Smooth muscle cell (in vitro differentiated cells): ENCODE data around the gene ALDH3B1. TPM values are rescaled to one million over a fixed set of nuclear protein-coding genes. Genes with fewer than 3 reads are reported as not detected.

ENCODE experiments used
- DNase-seq: peaks from one replicate; lab custom pipeline; 2025; ENCODE audit not compliant: unreplicated experiment; lab: John Stamatoyannopoulos, UW
- H2AFZ ChIP-seq: fragments of 200-600 bp; sonication (generic); 2 replicates; pipeline ENCODE4 v1.6.0; 2016; ENCODE audit warnings: antibody characterized with exemption, low read depth, mild to moderate bottlenecking
- H3F3A ChIP-seq: fragments of 200-600 bp; sonication (generic); 2 replicates; pipeline ENCODE4 v1.6.0; 2017; ENCODE audit warnings: antibody characterized with exemption, low read depth
- H3K27ac ChIP-seq: fragments of 200-600 bp; sonication (generic); 2 replicates; pipeline ENCODE4 v1.5.1; 2016; ENCODE audit warnings: low read depth, mild to moderate bottlenecking
- H3K27me3 ChIP-seq: fragments of 200-600 bp; sonication (generic); 2 replicates; pipeline ENCODE4 v1.6.1; 2016; ENCODE audit warnings: low read depth, mild to moderate bottlenecking
- H3K36me3 ChIP-seq: fragments of 200-600 bp; sonication (generic); 2 replicates; pipeline ENCODE4 v1.5.1; 2016; ENCODE audit warnings: low read depth
- H3K4me1 ChIP-seq: fragments of 200-600 bp; sonication (generic); 2 replicates; pipeline ENCODE4 v1.5.1; 2016; ENCODE audit warnings: low read depth
- H3K4me2 ChIP-seq: fragments of 200-600 bp; sonication (generic); 2 replicates; pipeline ENCODE4 v1.6.0; 2016; ENCODE audit warnings: mild to moderate bottlenecking
- H3K4me3 ChIP-seq: fragments of 200-600 bp; sonication (generic); 2 replicates; pipeline ENCODE4 v1.5.1; 2016; ENCODE audit warnings: mild to moderate bottlenecking
- H3K79me2 ChIP-seq: fragments of 200-600 bp; sonication (generic); 2 replicates; pipeline ENCODE4 v1.6.0; 2016; ENCODE audit warnings: low read depth, mild to moderate bottlenecking
- H3K9ac ChIP-seq: fragments of 200-600 bp; sonication (generic); 2 replicates; pipeline ENCODE4 v1.6.0; 2016; ENCODE audit warnings: low read depth
- H3K9me3 ChIP-seq: fragments of 200-600 bp; sonication (generic); replicated peaks from 2 replicates; pipeline ENCODE4 v1.5.1; 2016; ENCODE audit warnings: low read depth
- H4K20me1 ChIP-seq: fragments of 200-600 bp; sonication (generic); 2 replicates; pipeline ENCODE4 v1.6.0; 2016; ENCODE audit warnings: low read depth
- WGBS: methylation state at CpG from one replicate; pipeline ENCODE4 v1.1.7; 2016; ENCODE audit warnings: low lambda C conversion rate; 5-methylcytosine and 5-hydroxymethylcytosine counted together
- microRNA-seq: library from miRNA; unstranded; fragments of <30 nt; microRNA quantifications from one replicate; pipeline ENCODE4, GENCODE V29; 2016; ENCODE audit warnings: borderline number of aligned reads
- polyA plus RNA-seq: library from polyadenylated mRNA; unstranded; fragments of >200 nt; fragmentation: Nextera tagmentation; extraction: Ambion mirVana; gene quantifications from 2 replicates; pipeline ENCODE4 v1.2.1, GENCODE V29; 2016
- small RNA-seq: library from RNA; depleted of rRNA; stranded (forward); fragments of <200 nt; gene quantifications from one replicate; pipeline ENCODE3, GENCODE V24; 2014
- total RNA-seq: library from RNA; depleted of rRNA; stranded (reverse); fragments of >200 nt; gene quantifications from 2 replicates; pipeline ENCODE4 v1.2.3, GENCODE V29; 2014
- TF ChIP-seq, protein P1 (sequence below): fragments of 200-600 bp; sonication (generic); IDR thresholded peaks from 2 replicates; pipeline ENCODE4 v1.5.1; 2017; ENCODE audit warnings: borderline replicate concordance, mild to moderate bottlenecking, antibody characterized with exemption; ENCODE audit not compliant: insufficient read depth, poor library complexity, severe bottlenecking

The ALDH3B1 gene
- total and polyA plus RNA-seq, 2 experiments from 2014 or later, result 8.8 to 9.9 TPM

- DNase-seq, result no peak
- Histone ChIP-seq H3K27me3 (no peaks in the 10 kb centered on the region), H3K36me3 (peaks cover 6% of the 10 kb centered on the region), H3F3A (no peaks in the 10 kb centered on the region), H3K9me3 (no peaks in the 10 kb centered on the region), H3K79me2 (no peaks in the 10 kb centered on the region), H3K4me3 (no peak overlapping the region), H3K4me2 (no peak overlapping the region), H3K4me1 (no peaks in the 10 kb centered on the region), H3K27ac (no peak overlapping the region), H4K20me1 (peaks cover 7% of the 10 kb centered on the region), H3K9ac (no peak overlapping the region), H2AFZ (no peak overlapping the region)
- TF ChIP-seq, protein P1, sequence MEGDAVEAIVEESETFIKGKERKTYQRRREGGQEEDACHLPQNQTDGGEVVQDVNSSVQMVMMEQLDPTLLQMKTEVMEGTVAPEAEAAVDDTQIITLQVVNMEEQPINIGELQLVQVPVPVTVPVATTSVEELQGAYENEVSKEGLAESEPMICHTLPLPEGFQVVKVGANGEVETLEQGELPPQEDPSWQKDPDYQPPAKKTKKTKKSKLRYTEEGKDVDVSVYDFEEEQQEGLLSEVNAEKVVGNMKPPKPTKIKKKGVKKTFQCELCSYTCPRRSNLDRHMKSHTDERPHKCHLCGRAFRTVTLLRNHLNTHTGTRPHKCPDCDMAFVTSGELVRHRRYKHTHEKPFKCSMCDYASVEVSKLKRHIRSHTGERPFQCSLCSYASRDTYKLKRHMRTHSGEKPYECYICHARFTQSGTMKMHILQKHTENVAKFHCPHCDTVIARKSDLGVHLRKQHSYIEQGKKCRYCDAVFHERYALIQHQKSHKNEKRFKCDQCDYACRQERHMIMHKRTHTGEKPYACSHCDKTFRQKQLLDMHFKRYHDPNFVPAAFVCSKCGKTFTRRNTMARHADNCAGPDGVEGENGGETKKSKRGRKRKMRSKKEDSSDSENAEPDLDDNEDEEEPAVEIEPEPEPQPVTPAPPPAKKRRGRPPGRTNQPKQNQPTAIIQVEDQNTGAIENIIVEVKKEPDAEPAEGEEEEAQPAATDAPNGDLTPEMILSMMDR, result no peak
- WGBS, result 97% methylated on average over 10 of the region's 10 CpGs
Measured at GRCh38 chr11:68074584-68075352, 64.6 kb downstream of the ALDH3B1 start.

DNA sequence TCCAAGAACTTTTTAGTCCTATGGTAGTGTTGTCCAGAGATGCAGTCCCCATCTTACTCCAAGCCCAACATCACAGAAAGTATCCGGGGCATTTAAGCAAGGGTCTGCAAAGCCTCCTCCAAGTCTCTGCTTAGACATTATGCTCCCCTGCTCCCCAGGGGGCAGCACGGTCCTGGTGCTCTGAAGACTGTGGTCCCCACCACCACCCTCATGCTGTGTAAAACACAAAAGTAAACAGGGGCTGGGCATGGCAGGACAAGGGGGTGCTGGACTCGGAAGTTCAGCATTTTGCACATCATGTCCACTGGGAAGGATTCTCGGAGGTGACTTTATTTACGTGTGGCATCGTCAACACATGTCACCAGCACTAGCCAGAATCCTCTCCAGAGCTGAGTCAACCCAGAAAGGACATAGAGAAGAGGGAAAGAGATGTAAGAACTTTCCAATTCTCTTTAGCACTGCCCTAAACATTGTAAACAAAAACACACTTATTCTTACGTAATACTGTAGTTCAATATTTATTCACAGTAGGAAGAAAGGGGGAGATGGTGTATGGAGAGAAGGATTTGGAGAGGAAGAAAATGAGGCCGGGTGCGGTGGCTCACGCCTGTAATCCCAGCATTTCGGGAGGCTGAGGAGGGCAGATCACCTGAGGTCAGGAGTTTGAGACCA lies 66.4 kb downstream of the ALDH3B1 start:
- no peaks in the 10 kb centered on the region for H3K79me2 ChIP-seq
- H3K4me3 ChIP-seq, result no peak overlapping the region
- no peak for DNase-seq
- H3K4me2 ChIP-seq, result no peak overlapping the region
- no peaks in the 10 kb centered on the region for H3K36me3 ChIP-seq
- H3K4me1 ChIP-seq, result no peaks in the 10 kb centered on the region
- H3K27me3 ChIP-seq, result no peaks in the 10 kb centered on the region
- TF ChIP-seq, protein P1, result no peak
- no peak overlapping the region for H3K27ac ChIP-seq
- WGBS, result 87% methylated on average over 11 of the region's 11 CpGs
- no peaks in the 10 kb centered on the region for H3F3A ChIP-seq
- no peak overlapping the region for H3K9ac ChIP-seq
- H3K9me3 ChIP-seq, result no peaks in the 10 kb centered on the region
- H4K20me1 ChIP-seq, result peaks cover 14% of the 10 kb centered on the region
- no peak overlapping the region for H2AFZ ChIP-seq

DNA sequence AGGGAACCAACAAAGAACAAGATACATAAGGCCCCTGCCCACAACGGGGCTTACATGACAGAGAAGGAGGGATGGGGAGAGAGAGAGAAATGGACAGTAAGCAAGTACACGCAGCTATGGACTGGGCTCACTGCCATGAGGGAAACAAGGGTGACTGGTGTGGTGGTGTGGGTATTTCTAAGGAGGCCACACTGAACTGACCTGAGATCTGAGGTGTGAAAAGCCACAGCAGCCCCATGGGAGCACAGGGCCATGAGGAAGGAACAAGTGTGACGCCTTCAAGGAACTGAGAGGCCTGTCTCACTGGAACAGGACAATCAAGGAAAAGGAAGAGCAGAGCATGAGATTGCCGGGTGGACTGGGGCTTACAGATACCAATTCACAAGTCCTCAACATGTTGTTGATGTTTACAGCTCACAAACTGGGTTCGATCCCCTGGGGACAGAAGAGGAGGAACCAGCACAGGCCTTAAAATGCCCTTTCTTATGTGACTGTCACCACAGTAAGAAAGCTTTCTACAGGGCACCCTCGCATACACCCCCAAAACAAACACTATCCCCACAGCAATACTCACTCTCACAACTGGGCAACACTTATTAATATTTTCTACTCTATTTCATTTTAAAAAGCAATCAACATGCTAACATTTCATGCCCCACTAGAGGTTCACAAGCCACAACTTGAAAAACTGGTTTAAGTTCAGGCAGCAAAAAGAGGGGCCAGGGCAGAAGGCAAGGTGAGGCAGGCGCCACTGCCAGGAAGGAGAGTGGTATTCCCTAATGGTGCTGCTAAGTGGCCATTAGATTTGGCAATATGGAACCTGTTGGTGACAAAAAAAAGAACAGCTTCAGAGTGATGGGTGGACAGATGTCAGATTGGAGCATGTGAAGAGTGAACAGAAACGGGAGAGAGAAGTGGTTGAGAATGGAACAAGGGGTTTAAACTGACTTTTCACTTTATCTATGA lies 67.8 kb downstream of the ALDH3B1 start:
- H3K36me3 ChIP-seq, result no peaks in the 10 kb centered on the region
- no peaks in the 10 kb centered on the region for H3K27me3 ChIP-seq
- no peak overlapping the region for H3K4me2 ChIP-seq
- no peak overlapping the region for H3K9ac ChIP-seq
- H3K79me2 ChIP-seq, result no peaks in the 10 kb centered on the region
- H2AFZ ChIP-seq, result no peak overlapping the region
- TF ChIP-seq, protein P1, result no peak
- no peak overlapping the region for H3K4me3 ChIP-seq
- no peaks in the 10 kb centered on the region for H3K9me3 ChIP-seq
- H3F3A ChIP-seq, result no peaks in the 10 kb centered on the region
- H4K20me1 ChIP-seq, result peaks cover 23% of the 10 kb centered on the region
- 91% methylated on average over 8 of the region's 8 CpGs for WGBS
- no peaks in the 10 kb centered on the region for H3K4me1 ChIP-seq
- no peak overlapping the region for H3K27ac ChIP-seq
- no peak for DNase-seq

Small RNAs within 50 kb of the gene (microRNA-seq; reads per million reads assigned to microRNA genes)
- gene MIR4691, result not detected
- not detected for gene MIR6753
- gene MIR7113, result 5.3 reads per million

Small RNAs within 50 kb of the gene (small RNA-seq; reads per million reads assigned to genes)
- gene MIR6753, result not detected

Other genes starting within 250 kb of the ALDH3B1 start
- gene UNC93B1, start 6.2 kb upstream of the ALDH3B1 start, total RNA-seq, result 17.5 and 18.3 TPM in 2 replicates
- gene UNC93B1, start 6.2 kb upstream of the ALDH3B1 start, polyA plus RNA-seq, result 25.1 and 33.4 TPM in 2 replicates
- gene NDUFS8, start 20.4 kb downstream of the ALDH3B1 start, total RNA-seq, result 115 and 165 TPM in 2 replicates
- 302 and 314 TPM in 2 replicates for gene NDUFS8, start 20.4 kb downstream of the ALDH3B1 start, polyA plus RNA-seq
- 37.2 and 39.7 TPM in 2 replicates for gene TCIRG1, start 28.7 kb downstream of the ALDH3B1 start, total RNA-seq
- 59.0 and 76.4 TPM in 2 replicates for gene TCIRG1, start 28.7 kb downstream of the ALDH3B1 start, polyA plus RNA-seq
- 15.9 and 31.1 TPM in 2 replicates for gene CHKA, start 111.1 kb downstream of the ALDH3B1 start, total RNA-seq
- 19.9 and 21.7 TPM in 2 replicates for gene CHKA, start 111.1 kb downstream of the ALDH3B1 start, polyA plus RNA-seq
- 26.5 and 35.0 TPM in 2 replicates for gene KMT5B, start 203.0 kb downstream of the ALDH3B1 start, total RNA-seq
- 32.1 and 32.9 TPM in 2 replicates for gene KMT5B, start 203.0 kb downstream of the ALDH3B1 start, polyA plus RNA-seq